ENCODE results near the gene OR10T2. TPM values are rescaled to one million over a fixed set of nuclear protein-coding genes. Genes with fewer than 3 reads are reported as not detected.
"Not testable (repeated sequence)": the region's sequence is repeated elsewhere in the genome, so short reads cannot be mapped to it uniquely, and the experiment has no call there.

The OR10T2 gene
- total and polyA plus RNA-seq, 4 donors: not detected

DNA sequence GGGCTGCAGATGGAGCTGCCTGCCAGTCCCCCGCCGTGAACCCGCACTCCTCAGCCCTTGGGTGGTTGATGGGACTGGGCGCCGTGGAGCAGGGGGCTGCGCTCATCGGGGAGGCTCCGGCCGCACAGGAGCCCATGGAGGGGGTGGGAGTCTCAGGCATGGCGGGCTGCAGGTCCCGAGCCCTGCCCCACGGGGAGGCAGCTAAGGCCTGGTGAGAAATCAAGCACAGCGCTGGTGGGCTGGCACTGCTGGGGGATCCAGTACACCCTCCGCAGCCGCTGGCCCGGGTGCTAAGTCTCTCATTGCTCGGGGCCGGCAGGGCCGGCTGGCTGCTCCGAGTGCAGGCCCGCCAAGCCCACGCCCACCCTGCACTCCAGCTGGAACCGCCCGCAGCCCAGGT, 50.3 kb downstream of the OR10T2 start:
- H3K9me3 ChIP-seq (ENCODE audit: control insufficient read depth, low read length); H3K4me1 ChIP-seq (ENCODE audit: control insufficient read depth in 1 of 2, insufficient read depth in 2 of 2, low read length in 2 of 2); DNase-seq; ATAC-seq (ENCODE audit: low FRiP score); H3K4me3 ChIP-seq (ENCODE audit: low read length in 2 of 2); H3K27me3 ChIP-seq (ENCODE audit: control insufficient read depth in 1 of 2, insufficient read depth in 2 of 2, low read length in 1 of 2); H3K36me3 ChIP-seq (ENCODE audit: control insufficient read depth in 1 of 2, insufficient read depth in 2 of 2, low read length in 1 of 2); intact Hi-C loops (cut with DNase I); H3K27ac ChIP-seq (ENCODE audit: low read depth in 1 of 2, low read length in 2 of 2): not testable (repeated sequence)
- WGBS, 2 donors: 95 to 96% methylated on average over 22 to 24 of the region's 24 CpGs

Other genes starting within 250 kb of the OR10T2 start
- 1 to 10 TPM; 2.0 to 3.3 TPM for gene CD1D, start 218.6 kb downstream of the OR10T2 start, total RNA-seq
- gene CD1D, start 218.6 kb downstream of the OR10T2 start, polyA plus RNA-seq: under 1 TPM; 0.59 to 0.63 TPM
- not detected for gene CD1A, start 145.0 kb downstream of the OR10T2 start, total RNA-seq
- under 1 TPM in 1 of 2 donors, not detected in 1; 0.20 TPM for gene CD1A, start 145.0 kb downstream of the OR10T2 start, polyA plus RNA-seq
- gene CD1C, start 109.5 kb downstream of the OR10T2 start, total RNA-seq: 1 to 10 TPM in 1 of 2 donors, not detected in 1; 1.3 TPM
- gene CD1C, start 109.5 kb downstream of the OR10T2 start, polyA plus RNA-seq: under 1 TPM in 1 of 2 donors, not detected in 1; 0.25 TPM
- not detected for gene CD1B, start 67.9 kb downstream of the OR10T2 start, total RNA-seq
- not detected for gene CD1B, start 67.9 kb downstream of the OR10T2 start, polyA plus RNA-seq
- gene CD1E, start 45.6 kb downstream of the OR10T2 start, total RNA-seq: not detected
- gene CD1E, start 45.6 kb downstream of the OR10T2 start, polyA plus RNA-seq: not detected
- not detected for gene OR10K2, start 26.8 kb upstream of the OR10T2 start, total RNA-seq
- not detected for gene OR10K2, start 26.8 kb upstream of the OR10T2 start, polyA plus RNA-seq
- under 1 TPM in 1 of 2 donors, not detected in 1; 0.09 TPM for gene OR10K1, start 62.4 kb upstream of the OR10T2 start, total RNA-seq
- not detected for gene OR10K1, start 62.4 kb upstream of the OR10T2 start, polyA plus RNA-seq
- not detected for gene OR10R2, start 72.8 kb upstream of the OR10T2 start, total RNA-seq
- not detected for gene OR10R2, start 72.8 kb upstream of the OR10T2 start, polyA plus RNA-seq
- gene OR6Y1, start 154.9 kb upstream of the OR10T2 start, total RNA-seq: not detected
- under 1 TPM in 1 of 2 donors, not detected in 1; 0.50 TPM for gene OR6Y1, start 154.9 kb upstream of the OR10T2 start, polyA plus RNA-seq
- gene OR6P1, start 171.1 kb upstream of the OR10T2 start, total RNA-seq: not detected
- under 1 TPM in 1 of 2 donors, not detected in 1; 0.13 TPM for gene OR6P1, start 171.1 kb upstream of the OR10T2 start, polyA plus RNA-seq
- gene OR10X1, start 180.4 kb upstream of the OR10T2 start, total RNA-seq: not detected
- gene OR10X1, start 180.4 kb upstream of the OR10T2 start, polyA plus RNA-seq: not detected
- gene OR10Z1, start 205.8 kb upstream of the OR10T2 start, total RNA-seq: not detected
- gene OR10Z1, start 205.8 kb upstream of the OR10T2 start, polyA plus RNA-seq: not detected

Measured in aorta (tissue), 5 donors.